ENCODE measurements around the gene ERVV-1. TPM values are rescaled to one million over a fixed set of nuclear protein-coding genes. Genes with fewer than 3 reads are reported as not detected.

Gene ERVV-1
- total RNA-seq, 2 donors from 2014 or later, result not detected

- H3K4me3 Mint-ChIP-seq, result peak overlapping the region; percentile 43 to 46
- H3K27me3 Mint-ChIP-seq (ENCODE audit: low read depth), result peaks cover 10% of the 10 kb centered on the region
- DNase-seq (peak; percentile 14 to 17), ATAC-seq (replicated peaks in 1 of 2) (peak in 1 of 2 donors; percentile 18)
- H3K27ac Mint-ChIP-seq, result no peak overlapping the region
- peaks cover 5% of the 10 kb centered on the region for H3K4me1 Mint-ChIP-seq (ENCODE audit: low read depth)
- H3K9me3 Mint-ChIP-seq, result peaks cover 18 to 29% of the 10 kb centered on the region in 2 donors
- peaks cover 21 to 30% of the 10 kb centered on the region in 2 donors for H3K36me3 Mint-ChIP-seq (ENCODE audit: insufficient read depth in 2 of 2)
Observed at GRCh38 chr19:53037101-53038097, 23.7 kb downstream of the ERVV-1 start.

- Mint-ChIP-seq H3K27me3 (ENCODE audit: low read depth) (peaks cover 9% of the 10 kb centered on the region), H3K9me3 (peaks cover 14 to 21% of the 10 kb centered on the region in 2 donors), H3K4me3 (no peak overlapping the region), H3K36me3 (ENCODE audit: insufficient read depth in 2 of 2) (peaks cover 19 to 27% of the 10 kb centered on the region in 2 donors), H3K4me1 (ENCODE audit: low read depth) (peaks cover 5% of the 10 kb centered on the region), H3K27ac (no peak overlapping the region)
- DNase-seq (no peak), ATAC-seq (replicated peaks in 1 of 2) (no peak)
Observed at GRCh38 chr19:53041366-53041765, 27.6 kb downstream of the ERVV-1 start.

- DNase-seq (no peak), ATAC-seq (replicated peaks in 1 of 2) (no peak)
- Mint-ChIP-seq H3K36me3 (ENCODE audit: insufficient read depth in 2 of 2) (peaks cover 12 to 21% of the 10 kb centered on the region in 2 donors), H3K9me3 (peaks cover 7 to 14% of the 10 kb centered on the region in 2 donors), H3K4me1 (ENCODE audit: low read depth) (no peaks in the 10 kb centered on the region), H3K27ac (no peak overlapping the region), H3K27me3 (ENCODE audit: low read depth) (no peaks in the 10 kb centered on the region), H3K4me3 (no peak overlapping the region)
Observed at GRCh38 chr19:53045536-53045935, 31.8 kb downstream of the ERVV-1 start.

GRCh38 chr19:53047379-53047778 is 33.7 kb downstream of the ERVV-1 start:
- no peaks in the 10 kb centered on the region for H3K4me1 Mint-ChIP-seq (ENCODE audit: low read depth)
- peaks cover 5 to 15% of the 10 kb centered on the region in 2 donors for H3K9me3 Mint-ChIP-seq
- DNase-seq, result no peak
- no peaks in the 10 kb centered on the region for H3K27me3 Mint-ChIP-seq (ENCODE audit: low read depth)
- no peak overlapping the region for H3K4me3 Mint-ChIP-seq
- peaks cover 8 to 16% of the 10 kb centered on the region in 2 donors for H3K36me3 Mint-ChIP-seq (ENCODE audit: insufficient read depth in 2 of 2)
- H3K27ac Mint-ChIP-seq, result no peak overlapping the region
- no peak for ATAC-seq (replicated peaks in 1 of 2)

GRCh38 chr19:53055117-53055516 is 41.4 kb downstream of the ERVV-1 start:
- Mint-ChIP-seq H3K27me3 (ENCODE audit: low read depth) (peaks cover 7% of the 10 kb centered on the region), H3K4me3 (no peak overlapping the region), H3K36me3 (ENCODE audit: insufficient read depth in 2 of 2) (peaks cover 17 to 21% of the 10 kb centered on the region in 2 donors), H3K4me1 (ENCODE audit: low read depth) (no peaks in the 10 kb centered on the region), H3K27ac (no peak overlapping the region), H3K9me3 (peaks cover 8 to 28% of the 10 kb centered on the region in 2 donors)
- DNase-seq (no peak), ATAC-seq (replicated peaks in 1 of 2) (no peak)

GRCh38 chr19:53057904-53058580 is 44.3 kb downstream of the ERVV-1 start:
- DNase-seq, result peak; percentile 15 to 16
- Mint-ChIP-seq H3K9me3 (peaks cover 10 to 32% of the 10 kb centered on the region in 2 donors), H3K4me3 (peak overlapping the region in 1 of 2 donors; percentile 44), H3K4me1 (ENCODE audit: low read depth) (no peaks in the 10 kb centered on the region), H3K27ac (no peak overlapping the region), H3K27me3 (ENCODE audit: low read depth) (peaks cover 7% of the 10 kb centered on the region), H3K36me3 (ENCODE audit: insufficient read depth in 2 of 2) (peaks cover 26 to 28% of the 10 kb centered on the region in 2 donors)
- peak in 1 of 2 donors; percentile 39 for ATAC-seq (replicated peaks in 1 of 2)

Other genes with a start within 250 kb of the ERVV-1 start
- 10 to 100 TPM; 14.1 to 20.9 TPM for gene ZNF600, start 227.1 kb upstream of the ERVV-1 start, total RNA-seq
- gene ZNF28, start 192.3 kb upstream of the ERVV-1 start, total RNA-seq, result 10 to 100 TPM; 13.3 to 17.8 TPM
- 10 to 100 TPM; 11.3 to 16.2 TPM for gene ZNF468, start 156.3 kb upstream of the ERVV-1 start, total RNA-seq
- 10 to 100 TPM in 1 of 2 donors, 1 to 10 TPM in 1; 9.9 to 13.0 TPM for gene ZNF320, start 116.3 kb upstream of the ERVV-1 start, total RNA-seq
- gene ZNF888, start 90.5 kb upstream of the ERVV-1 start, total RNA-seq, result 1 to 10 TPM; 5.9 to 8.0 TPM
- gene ZNF816, start 51.0 kb upstream of the ERVV-1 start, total RNA-seq, result 10 to 100 TPM; 12.0 to 16.2 TPM
- not detected for gene ERVV-2, start 30.8 kb downstream of the ERVV-1 start, total RNA-seq
- 10 to 100 TPM; 25.2 to 30.4 TPM for gene ZNF160, start 89.5 kb downstream of the ERVV-1 start, total RNA-seq
- gene ZNF415, start 119.0 kb downstream of the ERVV-1 start, total RNA-seq, result 1 to 10 TPM; 3.4 to 5.2 TPM
- 1 to 10 TPM; 4.7 to 6.5 TPM for gene ZNF347, start 145.1 kb downstream of the ERVV-1 start, total RNA-seq
- gene ZNF665, start 179.4 kb downstream of the ERVV-1 start, total RNA-seq, result 1 to 10 TPM; 5.6 to 6.5 TPM
- 10 to 100 TPM in 1 of 2 donors, 1 to 10 TPM in 1; 9.0 to 10.5 TPM for gene ZNF677, start 241.0 kb downstream of the ERVV-1 start, total RNA-seq
- gene VN1R2, start 244.4 kb downstream of the ERVV-1 start, total RNA-seq, result not detected

All from activated T-cell treated with anti-CD3 and anti-CD28 coated beads, Interleukin-2, amount 50 U/mL, for 72 hours (primary cell).